IPS-NIHi7 (cell line): ENCODE results near the gene TTLL10.

Experiments
- DNase-seq: peaks from one replicate; pipeline ENCODE4 v3.0.0; 2012; ENCODE audit warnings: mixed read lengths; ENCODE audit errors: extremely low spot score

The TTLL10 gene

GRCh38 chr1:1222575-1223225 is 49.0 kb downstream of the TTLL10 start:
- no peak for DNase-seq

GRCh38 chr1:1223321-1223720 is 49.6 kb downstream of the TTLL10 start:
- no peak for DNase-seq

- DNase-seq = no peak
These were observed 50.2 kb downstream of the TTLL10 start for GRCh38 chr1:1223891-1224290.

- no peak for DNase-seq
These were observed 51.7 kb downstream of the TTLL10 start for GRCh38 chr1:1225238-1225845.

- DNase-seq = no peak
These were observed 52.2 kb downstream of the TTLL10 start for GRCh38 chr1:1225913-1226312.

- no peak for DNase-seq
These were observed 53.1 kb downstream of the TTLL10 start for GRCh38 chr1:1226566-1227362.

GRCh38 chr1:1227386-1227785 is 53.7 kb downstream of the TTLL10 start:
- DNase-seq = no peak

GRCh38 chr1:1228187-1228586 is 54.5 kb downstream of the TTLL10 start:
- no peak for DNase-seq

- no peak for DNase-seq
These were observed 55.1 kb downstream of the TTLL10 start for GRCh38 chr1:1228596-1229321.

- no peak for DNase-seq
These were observed 56.1 kb downstream of the TTLL10 start for GRCh38 chr1:1229770-1230169.

GRCh38 chr1:1230656-1231399 is 57.1 kb downstream of the TTLL10 start:
- DNase-seq = no peak

- DNase-seq = peak; percentile 100
These were observed 57.9 kb downstream of the TTLL10 start, which contains the start of gene SDF4 for GRCh38 chr1:1231400-1232207. TSS of gene SDF4 (minus strand) at chr1:1232001. CDS start at chr1:1228772, 3,229 bp downstream.

- no peak for DNase-seq
These were observed 58.6 kb downstream of the TTLL10 start, which contains the start of gene B3GALT6 for GRCh38 chr1:1232208-1232795. TSS of gene B3GALT6 (plus strand) at chr1:1232237. CDS start at chr1:1232279, 42 bp downstream.

- no peak for DNase-seq
These were observed 59.3 kb downstream of the TTLL10 start for GRCh38 chr1:1232796-1233566.

- no peak for DNase-seq
These were observed 59.9 kb downstream of the TTLL10 start for GRCh38 chr1:1233567-1233892.

- no peak for DNase-seq
These were observed 60.6 kb downstream of the TTLL10 start for GRCh38 chr1:1234180-1234808.

- no peak for DNase-seq
These were observed 61.5 kb downstream of the TTLL10 start for GRCh38 chr1:1235016-1235744.

- no peak for DNase-seq
These were observed 62.6 kb downstream of the TTLL10 start for GRCh38 chr1:1236176-1236763.
